Osteoblast (primary cell): ENCODE results near the gene NAPA. TPM values are rescaled to one million over a fixed set of nuclear protein-coding genes. Genes with fewer than 3 reads are reported as not detected.

ENCODE experiments used
- DNase-seq: peaks from one replicate; pipeline ENCODE4 v3.0.0; 2011; ENCODE audit warnings: low spot score, mixed read lengths; ENCODE audit not compliant: insufficient read length; ENCODE audit errors: missing footprints
- H2AFZ ChIP-seq: 2 replicates; pipeline ENCODE4 v1.6.0; 2011; ENCODE audit warnings: mild to moderate bottlenecking, low read length
- H3K27ac ChIP-seq: 2 replicates; pipeline ENCODE4 v1.5.1; 2011; ENCODE audit warnings: mild to moderate bottlenecking, low read depth, low read length, moderate library complexity
- H3K27me3 ChIP-seq: 2 replicates; pipeline ENCODE4 v1.6.0; 2012; ENCODE audit warnings: mild to moderate bottlenecking, control low read depth, inconsistent platforms, low read length, moderate library complexity; ENCODE audit not compliant: insufficient read depth
- H3K36me3 ChIP-seq: 2 replicates; pipeline ENCODE4 v1.5.1; 2011; ENCODE audit warnings: mild to moderate bottlenecking, low read length, control low read depth, moderate library complexity; ENCODE audit not compliant: insufficient read depth
- H3K4me1 ChIP-seq: 2 replicates; pipeline ENCODE4 v1.5.1; 2011; ENCODE audit warnings: mild to moderate bottlenecking, low read length, control low read depth, moderate library complexity; ENCODE audit not compliant: insufficient read depth
- H3K4me2 ChIP-seq: 2 replicates; pipeline ENCODE4 v1.6.0; 2011; ENCODE audit warnings: mild to moderate bottlenecking, low read length; ENCODE audit not compliant: insufficient read depth
- H3K4me3 ChIP-seq: fragments of 200-600 bp; sonication (generic); 3 replicates; pipeline ENCODE4 v1.5.1; 2012; ENCODE audit warnings: mild to moderate bottlenecking, low read length, inconsistent platforms; ENCODE audit not compliant: insufficient read depth
- H3K79me2 ChIP-seq: 2 replicates; pipeline ENCODE4 v1.6.0; 2012; ENCODE audit warnings: mild to moderate bottlenecking, low read length, control low read depth, inconsistent platforms; ENCODE audit not compliant: insufficient read depth
- H3K9me3 ChIP-seq: 2 replicates; pipeline ENCODE4 v1.5.1; 2011; ENCODE audit warnings: low read depth, low read length, control low read depth
- H4K20me1 ChIP-seq: 2 replicates; pipeline ENCODE4 v1.6.0; 2012; ENCODE audit warnings: mild to moderate bottlenecking, low read length, control low read depth; ENCODE audit not compliant: insufficient read depth
- total RNA-seq: library from RNA; depleted of rRNA; stranded (reverse); fragments of >200 nt; gene quantifications from 2 replicates; pipeline ENCODE4 v1.2.3, GENCODE V29; 2012
- TF ChIP-seq, protein P1 (sequence below): IDR thresholded peaks from 2 replicates; pipeline ENCODE4 v1.5.1; 2011; ENCODE audit warnings: mild to moderate bottlenecking, low read depth, low read length, moderate library complexity; ENCODE audit errors: extremely low read depth

NAPA gene
- total RNA-seq, 1 donor, result 95.9 TPM

DNA sequence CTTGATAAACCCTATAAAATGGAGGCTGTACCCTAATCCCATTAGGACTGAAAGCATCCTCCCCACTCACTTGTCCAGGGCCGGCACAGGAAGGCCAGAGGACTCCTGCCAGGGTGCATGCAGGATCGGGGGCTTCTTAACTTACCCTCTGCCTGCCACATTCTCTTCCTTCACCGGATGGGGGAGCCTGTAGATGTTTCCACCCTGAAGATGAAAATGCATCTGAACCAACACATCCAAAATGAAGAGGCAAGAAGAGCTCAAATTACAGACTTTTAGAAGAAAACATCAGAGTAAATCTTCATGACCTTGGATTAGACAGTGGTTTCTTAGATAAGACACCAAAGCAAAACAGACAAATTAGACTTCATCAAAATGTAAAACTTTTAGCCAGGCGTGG is 25.9 kb upstream of the NAPA start:
- TF ChIP-seq, protein P1, sequence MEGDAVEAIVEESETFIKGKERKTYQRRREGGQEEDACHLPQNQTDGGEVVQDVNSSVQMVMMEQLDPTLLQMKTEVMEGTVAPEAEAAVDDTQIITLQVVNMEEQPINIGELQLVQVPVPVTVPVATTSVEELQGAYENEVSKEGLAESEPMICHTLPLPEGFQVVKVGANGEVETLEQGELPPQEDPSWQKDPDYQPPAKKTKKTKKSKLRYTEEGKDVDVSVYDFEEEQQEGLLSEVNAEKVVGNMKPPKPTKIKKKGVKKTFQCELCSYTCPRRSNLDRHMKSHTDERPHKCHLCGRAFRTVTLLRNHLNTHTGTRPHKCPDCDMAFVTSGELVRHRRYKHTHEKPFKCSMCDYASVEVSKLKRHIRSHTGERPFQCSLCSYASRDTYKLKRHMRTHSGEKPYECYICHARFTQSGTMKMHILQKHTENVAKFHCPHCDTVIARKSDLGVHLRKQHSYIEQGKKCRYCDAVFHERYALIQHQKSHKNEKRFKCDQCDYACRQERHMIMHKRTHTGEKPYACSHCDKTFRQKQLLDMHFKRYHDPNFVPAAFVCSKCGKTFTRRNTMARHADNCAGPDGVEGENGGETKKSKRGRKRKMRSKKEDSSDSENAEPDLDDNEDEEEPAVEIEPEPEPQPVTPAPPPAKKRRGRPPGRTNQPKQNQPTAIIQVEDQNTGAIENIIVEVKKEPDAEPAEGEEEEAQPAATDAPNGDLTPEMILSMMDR, result peak; percentile 46
- peak; percentile 86 for DNase-seq
- Histone ChIP-seq H3K27ac (no peak overlapping the region), H3K27me3 (peaks cover 4% of the 10 kb centered on the region), H3K4me2 (no peak overlapping the region), H3K4me3 (no peak overlapping the region), H3K79me2 (no peaks in the 10 kb centered on the region), H4K20me1 (no peaks in the 10 kb centered on the region), H3K36me3 (no peaks in the 10 kb centered on the region), H3K4me1 (no peaks in the 10 kb centered on the region), H3K9me3 (no peaks in the 10 kb centered on the region), H2AFZ (no peak overlapping the region)

DNA sequence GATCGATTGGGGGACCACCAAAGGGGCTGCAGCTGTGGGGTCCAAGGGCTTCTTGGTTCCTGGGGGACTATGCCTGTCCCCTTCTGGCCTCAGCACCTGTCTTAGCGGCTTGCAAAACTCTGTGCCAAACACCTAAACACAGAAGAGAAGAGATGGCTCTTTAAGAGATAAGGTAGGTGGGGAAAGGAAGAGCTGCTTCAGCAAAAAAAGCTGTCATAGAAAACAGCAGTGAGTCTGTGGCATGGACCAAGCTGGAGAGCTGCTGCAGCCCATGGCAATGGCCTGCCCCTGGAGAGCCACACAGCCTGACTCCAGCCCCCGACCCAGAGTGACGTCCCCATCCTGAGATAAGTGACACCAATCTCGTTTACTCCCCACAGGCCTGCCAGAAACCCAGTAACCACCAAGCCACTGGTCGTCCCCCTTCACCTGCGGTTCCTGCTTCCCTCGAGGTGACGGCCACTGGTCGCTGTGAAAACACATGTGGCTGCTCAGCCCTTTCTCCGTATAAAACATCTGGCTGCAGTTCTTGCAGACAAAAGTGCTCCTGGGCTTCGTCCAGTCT is 25.0 kb upstream of the NAPA start:
- Histone ChIP-seq H4K20me1 (no peaks in the 10 kb centered on the region), H3K4me2 (no peak overlapping the region), H3K4me1 (no peaks in the 10 kb centered on the region), H3K9me3 (no peaks in the 10 kb centered on the region), H3K27ac (no peak overlapping the region), H3K27me3 (no peaks in the 10 kb centered on the region), H3K36me3 (no peaks in the 10 kb centered on the region), H3K79me2 (no peaks in the 10 kb centered on the region), H2AFZ (no peak overlapping the region), H3K4me3 (no peak overlapping the region)
- no peak for DNase-seq
- TF ChIP-seq, protein P1, result no peak

DNA sequence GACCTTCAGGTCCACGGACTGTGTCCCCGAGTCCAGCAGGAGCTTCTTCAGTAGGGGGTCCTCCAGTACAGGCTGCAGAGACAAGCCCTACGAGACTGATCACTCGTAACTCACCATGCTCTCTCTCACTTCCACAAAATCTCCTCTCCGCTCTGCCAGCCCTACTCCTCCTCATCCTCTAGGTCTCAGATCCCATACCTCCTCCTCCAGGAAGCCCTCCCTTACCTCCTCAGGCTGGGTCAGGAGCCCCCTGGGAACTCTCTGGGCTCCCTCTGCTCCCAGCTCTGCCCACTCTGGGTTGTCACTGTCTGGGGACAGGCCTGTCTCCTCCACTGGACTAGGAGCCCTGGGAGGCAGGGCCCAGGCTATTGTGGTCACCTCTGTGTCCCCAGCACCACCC is 23.9 kb upstream of the NAPA start:
- Histone ChIP-seq H3K36me3 (no peaks in the 10 kb centered on the region), H3K27me3 (no peaks in the 10 kb centered on the region), H3K9me3 (no peaks in the 10 kb centered on the region), H2AFZ (no peak overlapping the region), H3K4me2 (no peak overlapping the region), H3K4me3 (no peak overlapping the region), H3K27ac (no peak overlapping the region), H3K4me1 (no peaks in the 10 kb centered on the region), H4K20me1 (no peaks in the 10 kb centered on the region), H3K79me2 (no peaks in the 10 kb centered on the region)
- no peak for DNase-seq
- TF ChIP-seq, protein P1, result no peak

DNA sequence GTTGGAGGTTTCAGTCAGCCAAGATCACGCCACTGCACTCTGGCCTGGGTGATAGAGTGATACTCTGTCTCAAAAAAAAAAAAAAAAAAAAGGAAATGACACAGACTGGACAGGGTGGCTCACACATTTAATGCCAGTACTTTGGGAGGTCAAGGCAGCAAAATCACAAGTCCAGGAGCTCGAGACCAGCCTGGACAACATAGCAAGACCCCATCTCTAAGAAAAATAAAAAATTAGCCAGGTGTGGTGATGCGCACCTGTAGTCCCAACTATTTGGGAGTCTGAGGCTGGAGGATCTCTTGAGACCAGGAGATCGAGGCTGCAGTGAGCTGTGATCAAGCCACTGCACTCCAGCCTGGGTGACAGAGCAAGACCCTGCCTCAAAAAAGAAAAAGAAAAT is 22.6 kb upstream of the NAPA start:
- H3K79me2 ChIP-seq, result no peaks in the 10 kb centered on the region
- H3K4me2 ChIP-seq, result no peak overlapping the region
- TF ChIP-seq, protein P1, result no peak
- H3K27me3 ChIP-seq, result no peaks in the 10 kb centered on the region
- no peak overlapping the region for H2AFZ ChIP-seq
- H4K20me1 ChIP-seq, result no peaks in the 10 kb centered on the region
- H3K4me3 ChIP-seq, result no peak overlapping the region
- no peak for DNase-seq
- no peaks in the 10 kb centered on the region for H3K4me1 ChIP-seq
- no peak overlapping the region for H3K27ac ChIP-seq
- no peaks in the 10 kb centered on the region for H3K36me3 ChIP-seq
- H3K9me3 ChIP-seq, result no peaks in the 10 kb centered on the region
